ENCODE results near the gene MME.

GRCh38 chr3:155166441-155166840 lies 86.3 kb downstream of the MME start:
- no peak for TF ChIP-seq CTCF (conservative IDR thresholded peaks at IDR 0.05; ENCODE audit: low read depth, low read length)
- no peak for TF ChIP-seq USF2 (IDR thresholded peaks at IDR 0.05; ENCODE audit: low read depth, low read length)
- no peak for TF ChIP-seq POLR2A (IDR thresholded peaks at IDR 0.05; ENCODE audit: low read depth, low read length)
- TF ChIP-seq RFX5 (IDR thresholded peaks at IDR 0.05; ENCODE audit: low read depth, low read length), result no peak
- TF ChIP-seq SMC3 (IDR thresholded peaks at IDR 0.05; ENCODE audit: low read depth, low read length), result no peak
- no peak for TF ChIP-seq BHLHE40 (IDR thresholded peaks at IDR 0.05; ENCODE audit: low read depth, low read length)
- no peak for TF ChIP-seq NFE2L2 (IDR thresholded peaks at IDR 0.05; ENCODE audit: low read depth, low read length)
- no peak for TF ChIP-seq CEBPB (IDR thresholded peaks at IDR 0.05; ENCODE audit: low read depth, low read length)
- TF ChIP-seq MXI1 (IDR thresholded peaks at IDR 0.05; ENCODE audit: borderline replicate concordance, low read depth, low read length), result no peak
- no peak for TF ChIP-seq MAFK (IDR thresholded peaks at IDR 0.05; ENCODE audit: low read depth, low read length)
- TF ChIP-seq RCOR1 (IDR thresholded peaks at IDR 0.05; ENCODE audit: insufficient replicate concordance, low read length), result no peak
